HG02885 (cell line): ENCODE measurements around the gene TIPARP.
A peak's percentile ranks its signal among the peaks of the same experiment; 100 is the strongest.

Experiments
- ATAC-seq: cut with Tn5 transposase; IDR thresholded peaks from one replicate; pipeline ENCODE4 v1.9.1; 2021; ENCODE audit warnings: mild to moderate bottlenecking; ENCODE audit not compliant: unreplicated experiment, poor library complexity

The TIPARP gene

GRCh38 chr3:156674046-156674910 lies at the start of gene TIPARP:
TIPARP (plus strand) TSS chr3:156674590; CDS start chr3:156677698, 3,108 bp downstream.
- peak; percentile 80 for ATAC-seq

- ATAC-seq = no peak
Measured at GRCh38 chr3:156626104-156626503, 48.3 kb upstream of the TIPARP start.

- ATAC-seq = no peak
Measured at GRCh38 chr3:156627946-156628569, 46.3 kb upstream of the TIPARP start.

- no peak for ATAC-seq
Measured at GRCh38 chr3:156628836-156629618, 45.4 kb upstream of the TIPARP start.

GRCh38 chr3:156630081-156630772 lies 44.2 kb upstream of the TIPARP start:
- ATAC-seq = no peak

- no peak for ATAC-seq
Measured at GRCh38 chr3:156630773-156631093, 43.7 kb upstream of the TIPARP start.

GRCh38 chr3:156631323-156631722 lies 43.1 kb upstream of the TIPARP start:
- no peak for ATAC-seq

GRCh38 chr3:156632601-156633000 lies 41.8 kb upstream of the TIPARP start:
- no peak for ATAC-seq

GRCh38 chr3:156633335-156633734 lies 41.1 kb upstream of the TIPARP start:
- no peak for ATAC-seq

GRCh38 chr3:156635034-156635433 lies 39.4 kb upstream of the TIPARP start:
- ATAC-seq = peak; percentile 48

GRCh38 chr3:156635973-156636372 lies 38.4 kb upstream of the TIPARP start:
- ATAC-seq = no peak

GRCh38 chr3:156637480-156638022 lies 36.8 kb upstream of the TIPARP start:
- ATAC-seq = no peak

GRCh38 chr3:156638271-156638670 lies 36.1 kb upstream of the TIPARP start:
- ATAC-seq = no peak

- no peak for ATAC-seq
Measured at GRCh38 chr3:156639414-156640023, 34.9 kb upstream of the TIPARP start.

GRCh38 chr3:156641618-156641975 lies 32.8 kb upstream of the TIPARP start:
- no peak for ATAC-seq

GRCh38 chr3:156642750-156643728 lies 31.4 kb upstream of the TIPARP start:
- peak; percentile 28 for ATAC-seq

GRCh38 chr3:156643729-156644389 lies 30.5 kb upstream of the TIPARP start:
- peak; percentile 86 for ATAC-seq

GRCh38 chr3:156644958-156645357 lies 29.4 kb upstream of the TIPARP start:
- no peak for ATAC-seq
